Skeletal muscle cell (primary cell): Measurements from ENCODE around the gene UQCRH.
"Not testable (repeated sequence)": the region's sequence is repeated elsewhere in the genome, so short reads cannot be mapped to it uniquely, and the experiment has no call there.

Source experiments
- DNase-seq: peaks from one replicate; pipeline ENCODE4 v3.0.0-alpha.2; 2010; ENCODE audit warnings: low read depth
- H3K4me3 ChIP-seq: 2 replicates; pipeline ENCODE4 v1.5.1; 2011; ENCODE audit warnings: low read depth, mild to moderate bottlenecking, control low read depth, low read length, moderate library complexity

The UQCRH gene

GRCh38 chr1:46295306-46295705, 8.2 kb upstream of the UQCRH start:
- H3K4me3 ChIP-seq: no peak overlapping the region
- no peak for DNase-seq

GRCh38 chr1:46298387-46298786, 5.1 kb upstream of the UQCRH start:
- H3K4me3 ChIP-seq: no peak overlapping the region
- DNase-seq: no peak

- no peak for DNase-seq
- H3K4me3 ChIP-seq: peak overlapping the region; percentile 77
Observed at GRCh38 chr1:46300673-46301405, 2.7 kb upstream of the UQCRH start.

DNA sequence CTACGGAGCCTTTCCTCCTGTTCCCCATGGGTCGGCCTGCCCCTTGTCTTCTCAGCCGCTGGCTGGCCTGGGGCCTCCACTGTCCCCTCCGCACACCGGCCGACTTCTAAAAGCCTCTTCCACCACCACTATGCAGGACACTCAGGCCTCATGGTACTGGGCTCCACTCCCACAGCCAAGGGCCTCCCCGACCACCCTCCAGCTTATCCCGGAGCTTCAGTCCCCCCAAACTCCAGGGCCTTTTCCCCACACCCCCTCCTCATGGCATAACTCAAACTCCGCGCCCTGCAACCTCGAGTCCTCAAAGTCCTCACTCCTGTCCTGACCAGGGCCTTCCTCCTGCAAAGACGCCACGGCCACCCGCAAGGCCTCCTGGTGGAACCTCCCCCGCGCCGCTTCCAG, 2.1 kb upstream of the UQCRH start:
- DNase-seq: no peak
- H3K4me3 ChIP-seq: peak overlapping the region; percentile 77

- no peak for DNase-seq
- peak overlapping the region; percentile 77 for H3K4me3 ChIP-seq
Observed at GRCh38 chr1:46301808-46302640, 1.5 kb upstream of the UQCRH start.

- peak overlapping the region; percentile 77 for H3K4me3 ChIP-seq
- no peak for DNase-seq
Observed at GRCh38 chr1:46302641-46303037, 859 bp upstream of the UQCRH start.

DNA sequence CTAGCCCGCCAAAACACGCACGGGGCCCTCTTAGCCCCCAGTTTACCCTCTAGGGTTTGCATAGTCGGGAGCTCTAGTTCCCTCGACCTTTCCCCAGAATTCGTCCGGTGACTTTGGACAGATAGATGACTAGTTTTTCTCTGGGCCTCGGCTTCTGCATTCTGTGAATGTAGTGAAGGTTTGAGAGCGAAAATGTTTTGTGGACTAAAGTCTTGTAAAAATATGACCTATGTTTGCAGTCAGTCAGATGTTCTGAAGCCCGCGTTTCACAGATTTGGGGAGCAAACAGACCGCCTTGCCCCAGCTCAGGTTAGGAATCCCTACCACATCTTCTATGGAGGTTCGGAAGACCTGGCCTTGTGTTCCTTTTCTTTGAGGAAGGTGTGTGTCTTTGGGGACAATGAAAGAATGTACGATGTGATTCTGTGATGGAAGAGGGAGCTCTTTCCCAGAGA, 401 bp downstream of the UQCRH start:
- H3K4me3 ChIP-seq: peak overlapping the region; percentile 77
- DNase-seq: no peak

- H3K4me3 ChIP-seq: no peak overlapping the region
Observed at GRCh38 chr1:46306159-46306530, 2.6 kb downstream of the UQCRH start.

GRCh38 chr1:46309401-46310159, 6.1 kb downstream of the UQCRH start:
- DNase-seq: no peak
- H3K4me3 ChIP-seq: no peak overlapping the region

More at GRCh38 chr1:46306159-46306530, 2.6 kb downstream of the UQCRH start:
- DNase-seq: no peak

GRCh38 chr1:46310321-46310720, 6.8 kb downstream of the UQCRH start:
- DNase-seq: no peak
- H3K4me3 ChIP-seq: no peak overlapping the region

DNA sequence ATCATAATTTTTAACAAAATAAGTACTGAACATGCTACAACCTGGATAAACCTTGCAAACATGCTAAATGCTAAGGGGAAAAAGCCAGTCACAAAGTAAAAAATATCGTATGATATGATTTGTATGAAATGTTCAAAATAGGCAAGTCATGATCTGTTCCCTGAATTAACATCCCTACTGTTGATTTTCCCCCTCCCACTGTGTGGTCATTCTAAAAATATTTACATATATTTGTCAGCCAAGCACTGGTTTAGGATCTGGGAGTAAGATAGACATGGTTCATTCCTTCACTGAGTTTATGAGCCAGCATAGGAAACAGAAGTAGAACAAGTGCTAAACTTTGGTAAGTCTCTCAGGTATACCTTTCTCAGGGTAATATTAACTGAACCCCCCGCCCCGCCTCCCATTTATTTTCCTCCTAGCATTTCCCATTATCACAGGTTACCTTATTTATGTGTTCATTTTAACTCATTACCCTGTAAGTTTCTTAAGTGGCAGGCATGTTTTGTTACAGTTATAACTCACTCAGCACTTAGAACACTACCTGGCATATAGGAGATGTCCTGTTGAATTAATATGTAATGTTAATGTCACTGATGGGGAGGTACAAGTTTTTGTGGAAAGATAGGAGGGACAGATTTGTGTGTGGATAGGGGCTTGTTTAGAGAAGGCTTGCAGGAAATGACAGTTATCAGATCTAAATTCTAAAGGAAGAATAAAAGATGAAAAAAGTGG, 12.3 kb downstream of the UQCRH start:
- no peak overlapping the region for H3K4me3 ChIP-seq
- no peak for DNase-seq

DNA sequence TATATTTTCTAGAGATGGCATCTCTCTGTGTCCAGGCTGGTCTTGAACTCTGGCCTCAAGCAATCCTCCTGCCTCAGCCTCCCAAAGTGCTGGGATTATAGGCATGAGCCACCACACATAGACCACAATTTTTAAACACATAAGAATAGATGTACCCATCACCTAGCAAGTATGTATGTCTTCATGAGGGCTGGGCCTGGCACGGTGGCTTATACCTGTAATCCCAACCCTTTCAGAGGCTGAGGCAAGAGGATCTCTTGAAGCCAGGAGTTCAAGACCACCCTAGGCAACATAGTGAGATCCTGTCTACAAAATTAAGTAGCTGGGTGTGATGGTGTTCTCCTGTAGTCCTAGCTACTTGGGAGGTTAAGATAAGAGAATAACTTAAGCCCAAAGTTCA, 13.8 kb downstream of the UQCRH start:
- no peak overlapping the region for H3K4me3 ChIP-seq
- no peak for DNase-seq

- H3K4me3 ChIP-seq, DNase-seq: not testable (repeated sequence)
Observed at GRCh38 chr1:46319301-46319700, 15.8 kb downstream of the UQCRH start.

DNA sequence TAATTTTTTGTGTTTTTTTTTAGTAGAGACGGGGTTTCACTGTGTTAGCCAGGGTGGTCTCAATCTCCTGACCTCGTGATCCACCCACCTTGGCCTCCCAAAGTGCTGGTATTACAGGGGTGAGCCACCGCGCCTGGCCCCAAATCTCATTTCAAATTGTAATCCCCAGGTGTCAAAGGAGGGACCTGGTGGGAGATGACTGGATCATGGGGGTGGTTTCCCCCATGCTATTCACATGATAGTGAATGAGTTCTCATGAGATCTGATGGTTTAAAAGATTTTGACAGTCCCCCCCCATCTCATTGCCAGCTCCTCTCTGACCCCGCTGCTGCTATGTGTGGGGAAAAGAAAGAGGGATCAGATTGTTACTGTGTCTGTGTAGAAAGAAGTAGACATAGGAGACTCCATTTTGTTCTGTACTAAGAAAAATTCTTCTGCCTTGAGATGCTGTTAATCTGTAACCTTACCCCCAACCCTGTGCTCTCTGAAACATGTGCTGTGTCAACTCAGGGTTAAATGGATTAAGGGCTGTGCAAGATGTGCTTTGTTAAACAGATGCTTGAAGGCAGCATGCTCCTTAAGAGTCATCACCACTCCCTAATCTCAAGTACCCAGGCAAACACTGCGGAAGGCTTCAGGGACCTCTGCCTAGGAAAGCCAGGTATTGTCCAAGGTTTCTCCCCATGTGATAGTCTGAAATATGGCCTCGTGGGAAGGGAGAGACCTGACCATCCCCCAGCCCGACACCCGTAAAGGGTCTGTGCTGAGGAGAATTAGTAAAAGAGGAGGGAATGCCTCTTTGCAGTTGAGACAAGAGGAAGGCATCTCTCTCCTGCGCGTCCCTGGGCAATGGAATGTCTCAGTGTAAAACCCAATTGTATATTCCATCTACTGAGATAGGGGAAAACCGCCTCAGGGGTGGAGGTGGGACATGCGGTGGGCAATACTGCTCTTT, 16.7 kb downstream of the UQCRH start:
- not testable (repeated sequence) for DNase-seq, H3K4me3 ChIP-seq

DNA sequence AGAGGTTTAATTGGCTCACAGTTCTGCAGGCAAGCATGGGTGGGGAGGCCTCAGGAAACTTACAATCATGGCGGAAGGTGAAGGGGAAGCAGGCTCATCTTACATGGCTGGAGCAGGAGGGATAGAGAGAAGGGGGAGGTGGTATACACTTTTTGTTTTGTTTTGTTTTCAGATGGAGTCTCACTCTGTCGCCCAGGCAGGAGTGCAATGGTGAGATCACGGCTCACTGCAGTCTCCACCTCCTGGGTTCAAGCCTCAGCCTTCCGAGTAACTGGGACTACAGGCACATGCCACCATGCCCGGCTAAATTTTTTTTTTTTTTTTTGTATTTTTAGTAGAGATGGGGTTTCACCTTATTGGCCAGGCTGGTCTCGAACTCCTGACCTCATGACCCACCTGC, 18.7 kb downstream of the UQCRH start:
- not testable (repeated sequence) for DNase-seq, H3K4me3 ChIP-seq

GRCh38 chr1:46325285-46326076, 22.0 kb downstream of the UQCRH start:
- H3K4me3 ChIP-seq, DNase-seq: not testable (repeated sequence)

DNA sequence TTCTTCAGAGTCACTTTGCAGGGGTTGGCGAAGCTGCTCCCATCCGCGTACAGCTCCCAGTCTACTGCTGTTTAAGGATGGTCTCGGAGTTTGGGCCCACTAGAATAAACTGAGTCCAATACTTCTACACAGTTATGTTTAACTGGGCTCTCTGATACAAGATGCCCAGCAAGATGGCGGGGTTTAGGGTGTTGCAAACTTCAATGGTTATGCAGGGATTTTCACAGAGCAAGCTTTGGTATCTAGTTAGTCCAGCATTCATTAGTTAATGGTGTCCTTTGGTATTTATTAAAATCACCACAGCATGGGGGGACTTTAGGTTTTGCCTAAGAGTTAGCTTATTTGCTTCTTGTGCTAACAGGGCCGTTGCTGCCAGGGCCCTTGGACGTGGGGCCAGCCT, 24.7 kb downstream of the UQCRH start:
- not testable (repeated sequence) for H3K4me3 ChIP-seq, DNase-seq

GRCh38 chr1:46329807-46330206, 26.3 kb downstream of the UQCRH start:
- not testable (repeated sequence) for H3K4me3 ChIP-seq, DNase-seq
